Right cardiac atrium (tissue), 5 donors: Measurements from ENCODE around the gene EID2B. TPM values are rescaled to one million over a fixed set of nuclear protein-coding genes. Genes with fewer than 3 reads are reported as not detected.

ENCODE experiments used
- ATAC-seq, 2 donors: fragments of 200-7000 bp; cut with Tn5 transposase; one replicate each; pipeline versions ENCODE4 v1.8.0 to v1.9.1; 2020; ENCODE audit warnings: moderate library complexity in 2 of 2, mild to moderate bottlenecking in 1 of 2
- DNase-seq, 3 donors: peaks; one replicate each; pipeline ENCODE4 v3.0.0-alpha.2; 2020
- H3K27ac ChIP-seq: one replicate; pipeline ENCODE4 v1.5.1; 2013; ENCODE audit warnings: mild to moderate bottlenecking, low read length, control low read depth, moderate library complexity
- H3K27me3 ChIP-seq: one replicate; pipeline ENCODE4 v1.6.1; 2013; ENCODE audit not compliant: control insufficient read depth, insufficient read depth
- H3K4me1 ChIP-seq: one replicate; pipeline ENCODE4 v1.6.1; 2013; ENCODE audit warnings: low read length; ENCODE audit not compliant: control insufficient read depth, insufficient read depth
- H3K4me3 ChIP-seq: one replicate; pipeline ENCODE4 v1.5.1; 2013; ENCODE audit warnings: low read length, control low read depth
- H3K9me3 ChIP-seq: one replicate; pipeline ENCODE4 v1.6.1; 2013; ENCODE audit warnings: low read length; ENCODE audit not compliant: control insufficient read depth
- WGBS: extraction: QIAGEN DNeasy Blood & Tissue Kit; methylation state at CpG from one replicate; pipeline ENCODE4 v1.1.7; 2013; 5-methylcytosine and 5-hydroxymethylcytosine counted together
- intact Hi-C, 4 donors: fragments of 100-400 bp; cut with DNase I; formaldehyde crosslinking; loops; one replicate each; pipeline versions ENCODE4 v1.11.0 to v1.14.0; 2022 to 2023
- polyA plus RNA-seq: library from polyadenylated mRNA; stranded (reverse); fragments of 200-250 nt; gene quantifications from one replicate; pipeline ENCODE4 v1.2.3, GENCODE V29; 2013
- total RNA-seq, 4 donors: library from RNA; stranded (reverse); fragmentation: NEBNext Ultra II Directional; extraction: Animal tissue kit (Norgen Biotek cat#: 25700); gene quantifications; one replicate each; pipeline ENCODE4 v1.2.1, GENCODE V29; 2021
- donor health status: healthy with polysubstance abuse.
- donor health status: DM: no; HTN: yes; CAD: no.
- donor health status: DM: no; HTN: no; CAD: no.
- donor health status: DM: no; HTN: yes; CAD: no; lungs with severe emphysema.
- donor health status: DM: yes; HTN: yes; CAD: no.

Gene EID2B
- total and polyA plus RNA-seq, 5 donors: 2.3 to 4.3 (median 3.0) TPM

DNA sequence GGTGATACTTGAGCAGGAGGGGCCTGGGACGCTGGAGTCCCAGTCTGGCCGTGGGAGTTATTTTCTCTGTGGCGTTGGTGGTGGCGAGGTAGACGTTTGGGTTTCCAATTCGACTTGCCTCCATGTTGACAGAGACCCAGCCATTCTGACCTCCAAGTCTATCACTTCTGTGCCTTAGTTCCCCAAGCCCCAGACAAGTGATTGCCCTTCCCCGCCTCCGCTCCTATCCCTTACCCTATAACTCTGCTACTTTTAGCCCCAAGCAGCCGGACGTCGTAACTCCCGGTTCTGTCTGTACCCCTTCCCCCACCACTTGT, 51.5 kb downstream of the EID2B start:
- DNase-seq (no peak), ATAC-seq (peak in 1 of 2 donors; percentile 3)
- H3K9me3 ChIP-seq: no peaks in the 10 kb centered on the region
- H3K27me3 ChIP-seq: no peaks in the 10 kb centered on the region
- H3K4me3 ChIP-seq: peak overlapping the region; percentile 92
- WGBS: under 1% methylated on average over 12 of the region's 12 CpGs
- no peak overlapping the region for H3K27ac ChIP-seq
- peaks cover 7% of the 10 kb centered on the region for H3K4me1 ChIP-seq
- intact Hi-C loops: no loop called here

Other genes with a start within 250 kb of the EID2B start
- gene IFNL1, start 236.4 kb downstream of the EID2B start, total RNA-seq: not detected
- not detected for gene IFNL1, start 236.4 kb downstream of the EID2B start, polyA plus RNA-seq
- gene LRFN1, start 212.0 kb downstream of the EID2B start, total RNA-seq: under 1 TPM; 0.33 to 0.96 (median 0.86) TPM
- 0.63 TPM for gene LRFN1, start 212.0 kb downstream of the EID2B start, polyA plus RNA-seq
- 10 to 100 TPM; 14.4 to 20.4 (median 17.9) TPM for gene GMFG, start 196.8 kb downstream of the EID2B start, total RNA-seq
- gene GMFG, start 196.8 kb downstream of the EID2B start, polyA plus RNA-seq: 20.2 TPM
- gene SAMD4B, start 190.4 kb downstream of the EID2B start, total RNA-seq: 10 to 100 TPM; 43.2 to 85.3 (median 55.1) TPM
- 71.5 TPM for gene SAMD4B, start 190.4 kb downstream of the EID2B start, polyA plus RNA-seq
- gene PAF1, start 141.7 kb downstream of the EID2B start, total RNA-seq: 10 to 100 TPM; 41.0 to 42.8 (median 41.3) TPM
- 43.5 TPM for gene PAF1, start 141.7 kb downstream of the EID2B start, polyA plus RNA-seq
- gene MED29, start 141.5 kb downstream of the EID2B start, total RNA-seq: 10 to 100 TPM; 25.1 to 31.8 (median 27.0) TPM
- 38.3 TPM for gene MED29, start 141.5 kb downstream of the EID2B start, polyA plus RNA-seq
- 100 to 1,000 TPM in 1 of 4 donors, 10 to 100 TPM in 3; 38.1 to 157 (median 56.4) TPM for gene ZFP36, start 126.0 kb downstream of the EID2B start, total RNA-seq
- 203 TPM for gene ZFP36, start 126.0 kb downstream of the EID2B start, polyA plus RNA-seq
- 10 to 100 TPM; 13.1 to 29.5 (median 20.1) TPM for gene PLEKHG2, start 120.2 kb downstream of the EID2B start, total RNA-seq
- 11.3 TPM for gene PLEKHG2, start 120.2 kb downstream of the EID2B start, polyA plus RNA-seq
- gene RPS16, start 96.9 kb downstream of the EID2B start, total RNA-seq: 1,000 to 10,000 TPM; 1,282 to 1,746 (median 1,468) TPM
- gene RPS16, start 96.9 kb downstream of the EID2B start, polyA plus RNA-seq: 1,560 TPM
- 10 to 100 TPM; 74.8 to 85.1 (median 80.1) TPM for gene SUPT5H, start 87.3 kb downstream of the EID2B start, total RNA-seq
- 68.8 TPM for gene SUPT5H, start 87.3 kb downstream of the EID2B start, polyA plus RNA-seq
- gene TIMM50, start 52.0 kb downstream of the EID2B start, total RNA-seq: 10 to 100 TPM; 54.1 to 69.9 (median 61.4) TPM
- 73.7 TPM for gene TIMM50, start 52.0 kb downstream of the EID2B start, polyA plus RNA-seq
- gene DLL3, start 33.9 kb downstream of the EID2B start, total RNA-seq: not detected
- gene DLL3, start 33.9 kb downstream of the EID2B start, polyA plus RNA-seq: 0.07 TPM
- not detected for gene SELENOV, start 17.7 kb downstream of the EID2B start, total RNA-seq
- gene SELENOV, start 17.7 kb downstream of the EID2B start, polyA plus RNA-seq: not detected
- gene EID2, start 7.3 kb upstream of the EID2B start, total RNA-seq: 10 to 100 TPM; 12.3 to 15.0 (median 13.5) TPM
- 14.3 TPM for gene EID2, start 7.3 kb upstream of the EID2B start, polyA plus RNA-seq
- gene LGALS13, start 69.7 kb upstream of the EID2B start, total RNA-seq: not detected
- gene LGALS13, start 69.7 kb upstream of the EID2B start, polyA plus RNA-seq: not detected
- not detected for gene LGALS16, start 123.1 kb upstream of the EID2B start, total RNA-seq
- gene LGALS16, start 123.1 kb upstream of the EID2B start, polyA plus RNA-seq: not detected
- gene LGALS14, start 171.6 kb upstream of the EID2B start, total RNA-seq: not detected
- gene LGALS14, start 171.6 kb upstream of the EID2B start, polyA plus RNA-seq: not detected
- not detected for gene CLC, start 205.2 kb upstream of the EID2B start, total RNA-seq
- not detected for gene CLC, start 205.2 kb upstream of the EID2B start, polyA plus RNA-seq
- not detected for gene LEUTX, start 246.0 kb upstream of the EID2B start, total RNA-seq
- not detected for gene LEUTX, start 246.0 kb upstream of the EID2B start, polyA plus RNA-seq